ENCODE results near the gene AIFM3.

AIFM3 gene

DNA sequence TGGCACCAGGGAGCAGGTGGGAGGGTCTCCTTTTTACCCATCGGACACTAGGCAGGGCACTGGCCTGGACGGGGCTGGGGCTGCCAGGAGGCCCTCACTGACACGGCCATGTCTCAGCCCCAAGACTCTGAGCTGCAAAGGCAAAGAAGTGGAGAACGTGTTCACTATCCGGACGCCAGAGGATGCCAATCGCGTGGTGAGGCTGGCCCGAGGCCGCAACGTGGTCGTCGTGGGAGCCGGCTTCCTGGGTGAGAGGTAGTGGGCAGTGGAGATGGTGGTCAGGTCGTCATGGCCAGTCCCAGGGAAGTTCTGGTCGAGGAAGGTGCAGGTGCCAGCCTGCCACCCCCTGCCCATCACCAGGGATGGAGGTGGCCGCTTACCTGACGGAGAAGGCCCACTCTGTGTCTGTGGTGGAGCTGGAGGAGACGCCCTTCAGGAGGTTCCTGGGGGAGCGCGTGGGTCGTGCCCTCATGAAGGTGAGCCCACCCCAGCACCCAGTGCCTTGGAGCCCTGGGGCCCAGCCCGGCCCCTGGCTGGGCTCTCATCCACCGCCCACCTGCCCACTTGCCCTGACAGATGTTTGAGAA, 9.3 kb downstream of the AIFM3 start:
- H3K27ac ChIP-seq (ENCODE audit: low read length) = no peak overlapping the region
- TF ChIP-seq, protein P1, sequence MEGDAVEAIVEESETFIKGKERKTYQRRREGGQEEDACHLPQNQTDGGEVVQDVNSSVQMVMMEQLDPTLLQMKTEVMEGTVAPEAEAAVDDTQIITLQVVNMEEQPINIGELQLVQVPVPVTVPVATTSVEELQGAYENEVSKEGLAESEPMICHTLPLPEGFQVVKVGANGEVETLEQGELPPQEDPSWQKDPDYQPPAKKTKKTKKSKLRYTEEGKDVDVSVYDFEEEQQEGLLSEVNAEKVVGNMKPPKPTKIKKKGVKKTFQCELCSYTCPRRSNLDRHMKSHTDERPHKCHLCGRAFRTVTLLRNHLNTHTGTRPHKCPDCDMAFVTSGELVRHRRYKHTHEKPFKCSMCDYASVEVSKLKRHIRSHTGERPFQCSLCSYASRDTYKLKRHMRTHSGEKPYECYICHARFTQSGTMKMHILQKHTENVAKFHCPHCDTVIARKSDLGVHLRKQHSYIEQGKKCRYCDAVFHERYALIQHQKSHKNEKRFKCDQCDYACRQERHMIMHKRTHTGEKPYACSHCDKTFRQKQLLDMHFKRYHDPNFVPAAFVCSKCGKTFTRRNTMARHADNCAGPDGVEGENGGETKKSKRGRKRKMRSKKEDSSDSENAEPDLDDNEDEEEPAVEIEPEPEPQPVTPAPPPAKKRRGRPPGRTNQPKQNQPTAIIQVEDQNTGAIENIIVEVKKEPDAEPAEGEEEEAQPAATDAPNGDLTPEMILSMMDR (IDR thresholded peaks at IDR 0.05; ENCODE audit: low read length) = no peak
- TF ChIP-seq EZH2 (optimal IDR thresholded peaks at IDR 0.05; ENCODE audit: low read depth, low read length) (no peak), EZH2phosphoT487 (IDR thresholded peaks at IDR 0.05; ENCODE audit: low read length) (no peak)
- H3K4me2 ChIP-seq (ENCODE audit: low read depth, low read length) = no peak overlapping the region
- no peak overlapping the region for H3K9ac ChIP-seq (ENCODE audit: low read length)
- no peak for DNase-seq
- no peaks in the 10 kb centered on the region for H3K9me3 ChIP-seq (replicated peaks; ENCODE audit: insufficient read depth, low read length)
- H3K36me3 ChIP-seq (replicated peaks; ENCODE audit: insufficient read depth, low read length) = no peaks in the 10 kb centered on the region
- no peaks in the 10 kb centered on the region for H3K9me2 ChIP-seq (replicated peaks; ENCODE audit: insufficient read depth, low read length)
- H3F3A ChIP-seq (ENCODE audit: insufficient read depth, low read length) = no peaks in the 10 kb centered on the region
- H3K4me3 ChIP-seq (ENCODE audit: low read length) = no peak overlapping the region
- H2AFZ ChIP-seq (ENCODE audit: low read length) = no peak overlapping the region
- H3K4me1 ChIP-seq (ENCODE audit: low read length) = peaks cover 4% of the 10 kb centered on the region; the same call in 1 of the 2 replicates
- H3K27me3 ChIP-seq (replicated peaks; ENCODE audit: insufficient read depth, low read length) = peaks cover 49% of the 10 kb centered on the region
- H4K20me1 ChIP-seq (ENCODE audit: insufficient read depth, low read length) = no peaks in the 10 kb centered on the region
- no peaks in the 10 kb centered on the region for H3K79me2 ChIP-seq (ENCODE audit: low read length)

DNA sequence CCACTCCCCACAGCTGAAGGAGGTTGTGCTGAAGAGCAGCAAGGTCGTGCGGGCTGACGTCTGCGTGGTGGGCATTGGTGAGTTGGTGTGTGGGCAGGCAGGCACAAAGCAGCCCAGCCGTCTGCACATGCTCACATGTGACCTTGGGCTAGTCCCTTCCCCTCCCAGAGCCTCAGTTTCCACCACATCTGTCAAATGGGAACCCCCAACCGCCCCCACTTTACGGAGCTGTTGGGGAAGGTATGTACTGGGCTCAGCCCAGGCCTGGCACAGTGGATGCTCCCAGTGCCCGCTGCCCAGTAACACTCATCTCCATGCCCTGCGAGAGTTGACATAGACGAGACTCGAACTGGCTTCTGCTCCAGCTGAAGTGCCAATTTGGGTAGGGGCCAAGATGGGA, 10.0 kb downstream of the AIFM3 start:
- Histone ChIP-seq H3K79me2 (ENCODE audit: low read length) (no peaks in the 10 kb centered on the region), H3K9me3 (replicated peaks; ENCODE audit: insufficient read depth, low read length) (no peaks in the 10 kb centered on the region), H3K4me3 (ENCODE audit: low read length) (no peak overlapping the region), H3K4me1 (ENCODE audit: low read length) (peaks cover 6% of the 10 kb centered on the region; the same call in 1 of the 2 replicates), H3K9ac (ENCODE audit: low read length) (no peak overlapping the region), H3K27me3 (replicated peaks; ENCODE audit: insufficient read depth, low read length) (peaks cover 45% of the 10 kb centered on the region), H2AFZ (ENCODE audit: low read length) (no peak overlapping the region), H3K27ac (ENCODE audit: low read length) (no peak overlapping the region), H4K20me1 (ENCODE audit: insufficient read depth, low read length) (no peaks in the 10 kb centered on the region), H3F3A (ENCODE audit: insufficient read depth, low read length) (no peaks in the 10 kb centered on the region), H3K9me2 (replicated peaks; ENCODE audit: insufficient read depth, low read length) (no peaks in the 10 kb centered on the region), H3K4me2 (ENCODE audit: low read depth, low read length) (no peak overlapping the region), H3K36me3 (replicated peaks; ENCODE audit: insufficient read depth, low read length) (no peaks in the 10 kb centered on the region)
- no peak for DNase-seq
- TF ChIP-seq EZH2 (optimal IDR thresholded peaks at IDR 0.05; ENCODE audit: low read depth, low read length) (no peak), EZH2phosphoT487 (IDR thresholded peaks at IDR 0.05; ENCODE audit: low read length) (no peak)
- TF ChIP-seq, protein P1 (IDR thresholded peaks at IDR 0.05; ENCODE audit: low read length) = no peak

DNA sequence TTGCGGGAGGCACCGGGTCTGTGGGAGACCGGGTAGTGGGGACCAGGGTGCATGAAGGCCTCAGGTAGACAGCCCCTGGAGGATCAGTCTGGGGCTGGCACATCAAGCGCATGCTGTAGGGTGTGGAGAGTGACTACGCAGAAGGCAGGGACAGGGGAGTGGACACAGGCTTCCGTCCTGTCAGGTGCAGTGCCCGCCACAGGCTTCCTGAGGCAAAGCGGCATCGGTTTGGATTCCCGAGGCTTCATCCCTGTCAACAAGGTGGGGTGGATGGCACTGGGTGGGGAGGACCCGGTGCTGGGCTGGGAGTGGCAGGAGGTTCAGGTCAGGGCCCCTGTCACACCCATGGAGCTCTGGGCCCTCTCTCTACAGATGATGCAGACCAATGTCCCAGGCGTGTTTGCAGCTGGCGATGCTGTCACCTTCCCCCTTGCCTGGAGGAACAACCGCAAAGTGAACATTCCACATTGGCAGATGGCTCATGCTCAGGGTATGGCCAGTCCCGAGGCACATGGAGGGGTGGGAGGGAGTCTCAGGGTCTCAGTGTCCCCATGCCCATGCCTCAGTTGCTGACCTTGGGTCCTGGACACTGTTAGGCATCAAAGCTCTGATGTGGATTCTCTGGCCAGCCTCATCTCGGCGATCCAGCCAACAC, 10.6 kb downstream of the AIFM3 start:
- no peak overlapping the region for H3K4me3 ChIP-seq (ENCODE audit: low read length)
- H3K4me2 ChIP-seq (ENCODE audit: low read depth, low read length) = no peak overlapping the region
- H3K9me2 ChIP-seq (replicated peaks; ENCODE audit: insufficient read depth, low read length) = no peaks in the 10 kb centered on the region
- no peak overlapping the region for H3K27ac ChIP-seq (ENCODE audit: low read length)
- no peak overlapping the region for H3K9ac ChIP-seq (ENCODE audit: low read length)
- H3K36me3 ChIP-seq (replicated peaks; ENCODE audit: insufficient read depth, low read length) = no peaks in the 10 kb centered on the region
- no peaks in the 10 kb centered on the region for H4K20me1 ChIP-seq (ENCODE audit: insufficient read depth, low read length)
- DNase-seq = no peak
- H3K9me3 ChIP-seq (replicated peaks; ENCODE audit: insufficient read depth, low read length) = no peaks in the 10 kb centered on the region
- H3K27me3 ChIP-seq (replicated peaks; ENCODE audit: insufficient read depth, low read length) = peaks cover 45% of the 10 kb centered on the region
- no peaks in the 10 kb centered on the region for H3F3A ChIP-seq (ENCODE audit: insufficient read depth, low read length)
- H3K4me1 ChIP-seq (ENCODE audit: low read length) = peaks cover 6% of the 10 kb centered on the region; the same call in 1 of the 2 replicates
- H2AFZ ChIP-seq (ENCODE audit: low read length) = no peak overlapping the region
- TF ChIP-seq EZH2phosphoT487 (IDR thresholded peaks at IDR 0.05; ENCODE audit: low read length) = no peak
- TF ChIP-seq EZH2 (optimal IDR thresholded peaks at IDR 0.05; ENCODE audit: low read depth, low read length) = no peak
- TF ChIP-seq, protein P1 (IDR thresholded peaks at IDR 0.05; ENCODE audit: low read length) = no peak
- peaks cover 5% of the 10 kb centered on the region; the same call in 1 of the 2 replicates for H3K79me2 ChIP-seq (ENCODE audit: low read length)

Measured in MM.1S (cell line).